ENCODE results near the gene PDE4B.

PDE4B gene

GRCh38 chr1:66350001-66350547, 557.4 kb downstream of the PDE4B start:
- TF ChIP-seq POLR2A (IDR thresholded peaks at IDR 0.05; ENCODE audit: low read length) (no peak), GATA1 (IDR thresholded peaks at IDR 0.05; ENCODE audit: low read depth, low read length) (no peak)
- no peak for DNase-seq

DNA sequence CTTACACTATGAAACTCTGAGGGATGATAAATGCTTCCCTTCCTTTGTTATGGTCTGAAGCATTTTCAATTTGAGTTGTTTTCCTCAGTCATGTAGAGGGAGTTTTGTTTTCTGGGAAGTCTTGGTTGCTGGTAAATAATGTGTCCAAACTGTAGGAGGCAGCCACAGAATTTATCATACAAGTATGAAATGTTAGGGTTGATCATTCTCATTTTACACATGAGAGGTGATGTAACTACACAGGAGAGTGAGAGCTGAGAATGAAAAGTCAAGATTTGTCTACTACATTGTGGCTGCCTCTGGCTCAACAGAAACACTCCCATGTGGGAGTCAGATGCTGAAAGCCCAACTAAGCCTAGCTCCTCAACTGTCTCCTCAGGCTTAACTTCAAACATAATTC, 558.8 kb downstream of the PDE4B start:
- no peak for DNase-seq
- TF ChIP-seq POLR2A (IDR thresholded peaks at IDR 0.05; ENCODE audit: low read length) (no peak), GATA1 (IDR thresholded peaks at IDR 0.05; ENCODE audit: low read depth, low read length) (no peak)

DNA sequence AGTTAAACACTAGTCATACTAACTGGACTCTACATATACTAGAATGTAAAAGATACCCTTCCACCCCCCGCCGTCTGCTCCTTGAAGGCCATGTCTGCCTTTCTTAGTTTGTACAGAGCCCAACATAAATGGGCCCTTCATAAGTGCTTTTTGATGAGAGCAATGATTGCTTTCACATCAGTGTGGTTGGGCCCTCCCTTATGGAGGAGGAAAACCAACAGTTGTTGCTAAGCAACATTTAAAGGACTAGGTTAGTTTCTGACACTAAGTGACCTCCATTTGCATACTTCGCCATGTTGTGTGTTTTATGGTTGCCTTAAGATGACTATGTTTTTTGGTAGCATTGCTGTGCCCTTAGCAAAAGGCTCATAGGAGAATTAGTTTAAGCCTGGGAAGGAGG, 559.2 kb downstream of the PDE4B start:
- no peak for DNase-seq
- TF ChIP-seq POLR2A (IDR thresholded peaks at IDR 0.05; ENCODE audit: low read length) (no peak), GATA1 (IDR thresholded peaks at IDR 0.05; ENCODE audit: low read depth, low read length) (no peak)

DNA sequence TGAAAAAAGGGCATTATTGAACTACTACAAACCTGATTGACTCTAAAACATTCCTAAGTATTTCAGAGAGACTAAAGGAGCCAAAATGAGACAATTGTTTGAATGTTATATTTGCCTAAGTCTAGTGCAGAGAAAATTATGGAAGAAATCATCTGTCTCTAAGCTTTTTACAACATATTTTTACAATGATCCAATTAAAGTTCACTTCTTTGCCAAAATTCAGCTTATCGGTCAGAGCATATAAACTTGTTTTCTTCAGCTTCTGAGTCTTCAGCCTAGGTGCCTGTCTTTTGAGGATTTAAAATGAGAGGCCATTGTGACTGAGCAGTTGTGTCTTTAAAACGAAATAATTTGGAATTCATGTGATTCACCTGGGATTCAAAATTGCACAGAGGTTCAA, 560.1 kb downstream of the PDE4B start:
- DNase-seq, result no peak
- TF ChIP-seq POLR2A (IDR thresholded peaks at IDR 0.05; ENCODE audit: low read length), result no peak

DNA sequence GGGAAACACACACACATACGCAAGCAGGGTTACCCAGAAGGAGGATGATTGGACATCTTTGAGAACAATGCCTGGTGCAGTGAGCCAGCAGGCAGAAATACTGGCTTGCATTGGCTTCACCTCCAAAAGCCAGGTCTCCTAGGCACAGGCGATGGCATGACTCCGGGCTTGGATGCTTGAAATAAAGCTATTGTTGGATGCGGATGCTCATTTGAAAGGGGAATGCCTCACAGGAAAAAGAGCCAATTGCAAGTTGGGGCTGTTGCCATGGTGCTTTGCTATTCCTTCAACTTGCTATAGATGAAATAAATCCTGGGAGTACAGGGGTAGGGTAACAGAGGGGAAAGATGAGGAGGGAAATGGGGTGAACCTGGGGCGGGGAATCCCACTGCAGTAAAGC, 560.6 kb downstream of the PDE4B start:
- DNase-seq, result no peak
- TF ChIP-seq POLR2A (IDR thresholded peaks at IDR 0.05; ENCODE audit: low read length), result no peak
- TF ChIP-seq GATA1 (IDR thresholded peaks at IDR 0.05; ENCODE audit: low read depth, low read length), result no peak

DNA sequence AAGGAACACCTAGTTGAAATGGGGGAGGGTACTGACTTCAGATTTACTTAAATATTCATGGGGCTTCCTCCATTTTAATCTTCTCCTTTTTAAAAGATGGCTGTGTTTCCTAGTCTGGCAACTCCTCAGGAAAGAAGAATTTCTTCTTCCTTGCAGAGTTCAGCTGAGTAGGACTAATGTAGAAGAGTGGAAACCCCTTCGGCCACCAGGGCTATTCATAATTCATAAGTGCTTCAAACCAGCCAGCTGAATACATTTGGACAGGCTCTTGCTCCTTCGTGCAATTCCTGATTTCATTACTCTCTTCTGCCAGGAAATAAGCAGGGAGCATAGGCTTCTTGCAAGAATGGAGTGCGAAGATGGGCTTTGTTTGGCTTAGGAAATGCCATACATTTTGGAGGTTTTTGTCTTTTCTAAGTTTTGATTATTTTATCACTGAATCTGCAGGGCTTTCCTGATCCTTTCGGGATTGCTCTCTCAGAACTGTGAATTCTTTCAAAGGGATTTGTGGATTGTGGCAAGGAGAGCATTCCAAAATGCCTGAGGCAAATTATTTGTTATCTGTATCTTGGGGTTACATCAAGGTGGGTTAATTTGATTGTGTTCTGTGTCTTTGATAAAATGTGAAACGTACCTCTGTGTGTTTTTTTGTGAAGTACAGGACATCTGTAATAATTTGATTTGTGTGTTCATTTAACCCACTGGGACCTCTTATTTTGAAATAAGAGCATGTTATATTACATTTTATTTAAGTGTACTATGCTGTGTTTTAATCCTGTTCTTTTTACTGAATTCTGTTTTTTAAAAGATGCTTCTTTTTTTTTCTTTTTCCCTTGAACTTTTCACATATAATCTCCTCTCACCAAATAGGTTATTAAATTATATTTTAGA, 561.9 kb downstream of the PDE4B start:
- no peak for DNase-seq
- no peak for TF ChIP-seq POLR2A (IDR thresholded peaks at IDR 0.05; ENCODE audit: low read length)
- TF ChIP-seq GATA1 (IDR thresholded peaks at IDR 0.05; ENCODE audit: low read depth, low read length), result no peak

DNA sequence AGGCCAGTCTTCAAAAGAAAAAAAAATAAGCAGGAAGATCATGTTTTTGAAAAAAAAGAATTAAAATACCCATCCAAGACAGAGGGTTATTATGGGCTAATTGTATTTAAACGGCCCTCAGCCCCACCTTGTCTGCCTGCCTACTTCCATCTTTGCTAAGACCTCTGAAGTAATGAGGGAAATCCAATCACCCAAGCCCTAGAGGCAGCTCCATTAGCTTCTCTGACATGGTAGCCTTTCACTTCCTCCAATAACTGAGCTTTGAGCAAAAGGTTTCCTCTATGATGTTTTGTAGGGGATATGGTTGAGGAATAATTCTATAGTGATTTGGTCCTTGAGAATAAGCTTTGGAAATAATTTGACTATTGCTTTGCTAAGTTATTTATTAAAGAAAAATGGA, 563.1 kb downstream of the PDE4B start:
- TF ChIP-seq POLR2A (IDR thresholded peaks at IDR 0.05; ENCODE audit: low read length) (no peak), GATA1 (IDR thresholded peaks at IDR 0.05; ENCODE audit: low read depth, low read length) (no peak)
- DNase-seq, result no peak

- TF ChIP-seq GATA1 (IDR thresholded peaks at IDR 0.05; ENCODE audit: low read depth, low read length) (no peak), POLR2A (IDR thresholded peaks at IDR 0.05; ENCODE audit: low read length) (no peak)
- DNase-seq, result no peak
Observed at GRCh38 chr1:66356605-66357004, 563.9 kb downstream of the PDE4B start.

DNA sequence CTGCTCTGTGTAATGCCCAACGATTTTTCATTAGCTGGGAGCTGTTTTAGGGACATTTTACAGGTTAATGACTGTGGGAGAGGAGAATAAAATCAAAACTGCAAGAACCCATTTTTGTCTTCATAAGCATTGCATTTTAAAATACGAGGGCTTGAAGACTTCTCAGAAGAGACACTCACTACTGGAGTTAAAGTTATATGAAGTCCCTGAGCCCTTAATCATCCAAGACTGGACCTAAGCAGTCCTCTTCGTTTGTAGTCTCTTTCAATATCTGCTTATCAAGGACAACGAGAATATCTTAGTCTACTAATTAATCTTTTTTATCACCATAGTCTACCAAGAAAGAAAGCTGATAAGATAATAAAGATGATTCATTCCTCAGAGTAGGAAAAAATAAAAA, 564.3 kb downstream of the PDE4B start:
- TF ChIP-seq POLR2A (IDR thresholded peaks at IDR 0.05; ENCODE audit: low read length) (no peak), GATA1 (IDR thresholded peaks at IDR 0.05; ENCODE audit: low read depth, low read length) (no peak)
- DNase-seq, result no peak

DNA sequence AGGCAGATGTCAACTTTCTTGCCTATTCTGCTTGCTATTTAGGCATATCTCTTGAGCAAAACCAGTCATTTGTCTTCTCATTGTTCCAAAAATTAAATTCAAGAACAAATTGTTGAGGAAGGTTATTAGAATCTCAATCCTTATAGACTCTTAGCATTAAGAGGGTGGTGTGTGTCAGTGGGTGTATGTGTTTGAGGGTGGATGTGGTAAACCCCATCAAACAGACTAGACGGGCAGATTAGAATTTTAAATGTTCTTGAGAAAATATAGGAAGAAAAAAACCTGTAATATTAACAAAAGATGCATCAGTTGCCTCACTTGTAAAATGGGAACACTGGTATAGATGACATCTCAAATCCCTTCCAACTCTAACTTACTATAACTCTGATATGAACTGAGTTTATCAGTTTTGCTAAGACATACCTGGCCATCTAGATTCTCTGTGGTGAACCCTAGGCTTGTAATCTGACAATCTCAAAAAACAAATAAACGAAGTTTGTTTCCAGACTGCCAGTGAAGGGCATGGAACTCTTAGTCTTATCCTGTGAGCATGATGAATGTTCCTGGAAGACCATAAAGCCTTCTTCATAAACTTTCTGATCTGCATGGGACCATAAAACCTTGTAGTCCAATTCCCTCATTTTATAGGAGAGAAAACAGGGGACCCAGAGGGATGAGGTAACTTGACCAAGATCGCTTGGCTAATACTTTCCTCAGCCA, 564.9 kb downstream of the PDE4B start:
- no peak for DNase-seq

GRCh38 chr1:66359269-66359668, 566.6 kb downstream of the PDE4B start:
- no peak for TF ChIP-seq POLR2A (IDR thresholded peaks at IDR 0.05; ENCODE audit: low read length)
- no peak for DNase-seq

More for the DNA sequence above, 564.9 kb downstream of the PDE4B start:
- TF ChIP-seq POLR2A (IDR thresholded peaks at IDR 0.05; ENCODE audit: low read length) (no peak), GATA1 (IDR thresholded peaks at IDR 0.05; ENCODE audit: low read depth, low read length) (no peak)

- DNase-seq, result no peak
- no peak for TF ChIP-seq POLR2A (IDR thresholded peaks at IDR 0.05; ENCODE audit: low read length)
Observed at GRCh38 chr1:66359815-66360214, 567.1 kb downstream of the PDE4B start.

DNA sequence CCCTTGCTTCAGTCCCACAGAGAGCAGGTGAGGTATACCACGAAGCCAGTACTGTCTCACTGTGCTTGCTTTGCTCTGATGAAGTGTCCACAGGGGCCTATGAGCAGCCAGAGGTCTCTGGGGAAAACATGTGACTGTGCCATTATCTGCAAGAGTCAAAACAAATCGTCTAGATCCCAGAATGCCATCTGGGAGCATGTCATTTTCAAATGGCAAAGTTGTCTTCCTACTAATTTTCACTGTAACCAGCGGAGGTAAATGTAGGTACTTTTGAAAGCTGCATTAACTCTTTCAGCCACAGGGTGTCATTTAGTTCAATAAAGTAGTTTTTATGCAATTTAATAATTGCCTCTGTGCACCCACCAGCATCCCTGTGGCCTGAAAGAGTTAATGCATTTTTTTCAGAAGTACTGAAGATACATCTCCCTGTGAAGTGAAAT, 567.6 kb downstream of the PDE4B start:
- no peak for DNase-seq

GRCh38 chr1:66364578-66365391, 572.1 kb downstream of the PDE4B start:
- DNase-seq, result no peak
- TF ChIP-seq GATA1 (IDR thresholded peaks at IDR 0.05; ENCODE audit: low read depth, low read length) (no peak), POLR2A (IDR thresholded peaks at IDR 0.05; ENCODE audit: low read length) (no peak)

More for the DNA sequence above, 567.6 kb downstream of the PDE4B start:
- TF ChIP-seq GATA1 (IDR thresholded peaks at IDR 0.05; ENCODE audit: low read depth, low read length) (no peak), POLR2A (IDR thresholded peaks at IDR 0.05; ENCODE audit: low read length) (no peak)

All from erythroblast (primary cell).